Tibial artery (tissue), 4 donors: Measurements from ENCODE around the gene PRIM2.

ENCODE experiments used
- DNase-seq, 2 donors: peaks; one replicate each; pipeline ENCODE4 v3.0.0-alpha.2; 2019
- H3K27ac ChIP-seq, 2 donors: fragments of 200-600 bp; sonication (generic) in 1 of 2; 1 replicate in 1 of 2; 2 replicates in 1 of 2; pipeline ENCODE4 v1.5.1; 2018 to 2019; ENCODE audit warnings: mild to moderate bottlenecking in 1 of 2
- H3K27me3 ChIP-seq, 2 donors: fragments of 200-600 bp; sonication (generic) in 1 of 2; one replicate each; pipeline versions ENCODE4 v1.5.1 to v1.6.0; 2016 to 2019
- H3K36me3 ChIP-seq, 3 donors: fragments of 200-600 bp; sonication (generic) in 2 of 3; one replicate each; pipeline ENCODE4 v1.5.1; 2016 to 2019; ENCODE audit warnings: mild to moderate bottlenecking in 2 of 3
- H3K4me1 ChIP-seq, 4 donors: fragments of 200-600 bp; sonication (generic) in 2 of 4; 1 replicate in 3 of 4; 2 replicates in 1 of 4; pipeline ENCODE4 v1.5.1; 2016 to 2019
- H3K4me3 ChIP-seq, 2 donors: fragments of 200-600 bp; sonication (generic) in 1 of 2; 1 replicate in 1 of 2; 2 replicates in 1 of 2; pipeline ENCODE4 v1.5.1; 2018 to 2019; ENCODE audit warnings: mild to moderate bottlenecking in 2 of 2
- H3K9me3 ChIP-seq, 3 donors: fragments of 200-600 bp; sonication (generic) in 1 of 3; one replicate each; pipeline ENCODE4 v1.5.1; 2016 to 2019
- intact Hi-C: fragments of 100-400 bp; cut with DNase I; formaldehyde crosslinking; loops from one replicate; pipeline ENCODE4 v1.15.0; 2023; ENCODE audit warnings: low total_unique reads
- TF ChIP-seq, protein P1 (sequence below), 2 experiments: fragments of 200-600 bp in 1 of 2; fragments of 450-650 bp in 1 of 2; IDR thresholded peaks; one replicate each; pipeline ENCODE4 v1.5.1; 2017 to 2019; ENCODE audit warnings: antibody characterized with exemption in 2 of 2, mild to moderate bottlenecking in 1 of 2, moderate library complexity in 1 of 2

The PRIM2 gene

DNA sequence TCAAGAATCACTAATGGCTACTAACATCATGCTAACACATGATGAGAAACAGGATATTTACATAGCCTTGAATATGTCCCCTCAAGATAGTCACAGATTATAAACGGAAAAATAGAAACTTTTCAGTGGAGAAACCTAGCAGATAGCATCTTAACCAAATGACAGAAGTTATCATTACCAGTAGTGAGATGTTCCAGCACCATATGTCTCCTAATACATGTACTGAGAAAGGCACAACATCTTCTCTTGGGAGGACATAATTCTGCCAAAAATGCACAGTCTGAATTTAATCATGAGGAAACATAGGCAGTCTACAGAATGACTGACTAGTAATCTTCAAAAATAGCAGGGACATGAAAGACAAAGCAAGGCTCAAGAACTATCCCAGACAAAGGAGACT lies 19.9 kb upstream of the PRIM2 start:
- no peaks in the 10 kb centered on the region for H3K9me3 ChIP-seq
- TF ChIP-seq, protein P1, sequence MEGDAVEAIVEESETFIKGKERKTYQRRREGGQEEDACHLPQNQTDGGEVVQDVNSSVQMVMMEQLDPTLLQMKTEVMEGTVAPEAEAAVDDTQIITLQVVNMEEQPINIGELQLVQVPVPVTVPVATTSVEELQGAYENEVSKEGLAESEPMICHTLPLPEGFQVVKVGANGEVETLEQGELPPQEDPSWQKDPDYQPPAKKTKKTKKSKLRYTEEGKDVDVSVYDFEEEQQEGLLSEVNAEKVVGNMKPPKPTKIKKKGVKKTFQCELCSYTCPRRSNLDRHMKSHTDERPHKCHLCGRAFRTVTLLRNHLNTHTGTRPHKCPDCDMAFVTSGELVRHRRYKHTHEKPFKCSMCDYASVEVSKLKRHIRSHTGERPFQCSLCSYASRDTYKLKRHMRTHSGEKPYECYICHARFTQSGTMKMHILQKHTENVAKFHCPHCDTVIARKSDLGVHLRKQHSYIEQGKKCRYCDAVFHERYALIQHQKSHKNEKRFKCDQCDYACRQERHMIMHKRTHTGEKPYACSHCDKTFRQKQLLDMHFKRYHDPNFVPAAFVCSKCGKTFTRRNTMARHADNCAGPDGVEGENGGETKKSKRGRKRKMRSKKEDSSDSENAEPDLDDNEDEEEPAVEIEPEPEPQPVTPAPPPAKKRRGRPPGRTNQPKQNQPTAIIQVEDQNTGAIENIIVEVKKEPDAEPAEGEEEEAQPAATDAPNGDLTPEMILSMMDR (IDR thresholded peaks at IDR 0.05): no peak
- H3K4me3 ChIP-seq: no peak overlapping the region
- no peak overlapping the region for H3K27ac ChIP-seq
- intact Hi-C loops: no loop called here
- H3K36me3 ChIP-seq: no peaks in the 10 kb centered on the region
- DNase-seq: no peak
- H3K4me1 ChIP-seq: peaks cover 0 to 37% (median 2%) of the 10 kb centered on the region in 4 donors
- no peaks in the 10 kb centered on the region for H3K27me3 ChIP-seq

DNA sequence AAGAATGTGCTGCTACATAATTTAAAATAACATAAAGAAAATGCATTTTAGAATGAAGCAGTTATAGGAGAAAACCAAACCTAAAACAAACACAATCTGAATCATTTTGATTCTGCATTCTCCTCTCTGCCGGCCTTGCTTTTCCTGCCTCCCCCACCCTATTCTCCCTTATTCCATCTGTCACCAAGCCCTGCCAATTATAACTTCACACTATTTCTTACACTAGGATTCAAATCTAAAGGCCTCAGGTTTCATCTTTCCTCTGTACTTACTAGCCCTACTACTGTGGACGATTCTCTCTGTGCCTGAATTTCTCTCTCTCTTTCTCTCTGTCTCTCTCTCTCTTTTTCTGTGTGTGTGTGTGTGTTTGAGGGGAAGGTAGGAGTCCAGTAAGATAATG lies 18.7 kb upstream of the PRIM2 start:
- no peak for DNase-seq
- no peak overlapping the region for H3K4me3 ChIP-seq
- peak overlapping the region in 1 of 2 donors; percentile 16 for H3K27ac ChIP-seq
- intact Hi-C loops: no loop called here
- H3K4me1 ChIP-seq: peaks cover 0 to 49% (median 4%) of the 10 kb centered on the region in 4 donors
- H3K27me3 ChIP-seq: no peaks in the 10 kb centered on the region
- H3K36me3 ChIP-seq: no peaks in the 10 kb centered on the region
- H3K9me3 ChIP-seq: no peaks in the 10 kb centered on the region
- TF ChIP-seq, protein P1 (IDR thresholded peaks at IDR 0.05): no peak

DNA sequence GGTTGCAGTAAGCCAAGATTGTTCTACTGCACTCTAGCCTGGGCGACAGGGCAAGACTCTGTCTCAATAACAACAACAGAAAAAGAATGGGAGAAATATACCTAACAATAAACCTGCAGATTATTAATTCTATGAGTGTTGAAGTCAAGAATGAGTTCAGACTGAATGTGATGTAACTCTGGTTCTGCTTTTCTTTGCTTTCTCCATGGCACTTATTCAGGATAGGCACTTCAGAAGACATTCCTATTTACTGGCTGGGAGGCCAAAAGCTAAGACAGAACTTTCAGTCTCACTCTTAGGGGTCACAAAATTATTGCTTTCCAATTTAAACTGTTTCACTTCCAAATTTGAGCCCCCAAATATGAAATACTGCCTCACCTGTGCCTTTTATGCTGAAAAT lies 15.7 kb upstream of the PRIM2 start:
- H3K4me3 ChIP-seq: no peak overlapping the region
- H3K36me3 ChIP-seq: no peaks in the 10 kb centered on the region
- H3K9me3 ChIP-seq: no peaks in the 10 kb centered on the region
- peaks cover 0 to 56% (median 10%) of the 10 kb centered on the region in 4 donors for H3K4me1 ChIP-seq
- intact Hi-C loops: no loop called here
- H3K27me3 ChIP-seq: no peaks in the 10 kb centered on the region
- peak overlapping the region in 1 of 2 donors; percentile 42 for H3K27ac ChIP-seq
- TF ChIP-seq, protein P1 (IDR thresholded peaks at IDR 0.05): no peak
- DNase-seq: no peak

DNA sequence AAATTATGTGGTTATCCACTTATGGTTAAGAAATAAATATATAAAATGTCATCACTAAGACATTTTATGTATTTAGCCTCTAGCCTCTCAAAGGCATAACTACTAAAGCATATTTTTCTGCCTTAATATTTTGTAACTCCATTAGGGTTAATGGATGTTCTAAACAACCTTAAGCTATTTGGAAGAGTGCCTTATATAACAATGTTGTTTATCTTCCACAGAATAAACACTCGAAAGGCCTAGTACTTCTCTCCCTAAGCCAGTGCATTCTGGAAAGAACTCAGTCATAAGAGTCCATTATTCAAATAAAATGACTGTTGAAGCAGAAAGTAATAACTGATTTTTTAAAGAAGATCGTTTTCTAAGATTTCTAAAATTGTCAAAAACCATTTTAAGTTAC lies 15.0 kb upstream of the PRIM2 start:
- Histone ChIP-seq H3K27ac (peak overlapping the region; percentile 30 to 42), H3K36me3 (no peaks in the 10 kb centered on the region), H3K4me3 (no peak overlapping the region), H3K4me1 (peaks cover 0 to 56% (median 10%) of the 10 kb centered on the region in 4 donors), H3K9me3 (no peaks in the 10 kb centered on the region), H3K27me3 (no peaks in the 10 kb centered on the region)
- DNase-seq: no peak
- TF ChIP-seq, protein P1 (IDR thresholded peaks at IDR 0.05): no peak
- intact Hi-C loops: no loop called here

DNA sequence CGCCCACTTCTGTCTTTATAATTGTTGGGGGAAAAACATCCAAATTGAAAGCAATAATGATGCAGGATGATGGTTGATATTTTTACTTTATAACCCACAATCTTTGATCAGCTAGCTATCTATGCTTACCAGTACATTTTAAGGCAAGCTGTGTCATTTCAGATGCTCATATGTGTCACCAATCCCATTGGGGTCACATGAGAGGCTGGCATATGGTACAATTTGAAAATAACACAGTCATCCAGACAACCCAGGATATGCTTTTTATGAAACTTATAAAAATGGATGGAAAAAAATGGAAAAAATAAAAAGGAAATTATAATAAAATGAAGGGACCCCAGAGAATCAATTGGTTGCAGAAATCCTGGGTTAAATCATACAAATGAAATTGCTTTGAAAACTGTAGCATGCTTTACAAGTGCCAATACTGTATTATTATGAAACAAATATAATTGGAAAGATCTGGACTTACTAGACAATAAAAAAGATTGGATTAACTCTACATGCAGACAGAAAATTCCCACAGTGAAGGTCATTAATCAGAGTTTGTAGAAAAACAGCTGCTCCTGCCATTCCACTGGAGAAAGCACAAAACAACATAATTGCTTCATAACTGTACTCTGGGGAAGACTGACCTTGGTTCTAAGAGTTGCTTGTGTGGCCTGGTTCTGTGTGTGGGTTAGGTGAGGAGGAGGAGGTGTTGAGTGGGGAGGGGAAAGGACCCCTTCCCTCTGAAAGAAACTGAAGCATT lies 13.3 kb upstream of the PRIM2 start:
- Histone ChIP-seq H3K4me1 (peaks cover 0 to 56% (median 10%) of the 10 kb centered on the region in 4 donors), H3K27me3 (no peaks in the 10 kb centered on the region), H3K4me3 (no peak overlapping the region), H3K27ac (peak overlapping the region; percentile 46 to 54), H3K36me3 (no peaks in the 10 kb centered on the region), H3K9me3 (no peaks in the 10 kb centered on the region)
- intact Hi-C loops: no loop called here
- TF ChIP-seq, protein P1 (IDR thresholded peaks at IDR 0.05): no peak
- no peak for DNase-seq
